HEK293T (cell line): ENCODE measurements around the gene MBD3L3.
"Not testable (repeated sequence)": the region's sequence is repeated elsewhere in the genome, so short reads cannot be mapped to it uniquely, and the experiment has no call there.

ENCODE experiments used
- BHLHE40 ChIP-seq: fragments of 450-650 bp; IDR thresholded peaks from 2 replicates; pipeline ENCODE4 v1.6.1; 2016; ENCODE audit warnings: mild to moderate bottlenecking, moderate library complexity, borderline replicate concordance
- CTBP1 ChIP-seq: fragments of 450-650 bp; IDR thresholded peaks from 2 replicates; pipeline ENCODE4 v1.6.1; 2016; ENCODE audit warnings: borderline replicate concordance
- ELF4 ChIP-seq: fragments of 450-650 bp; IDR thresholded peaks from 2 replicates; pipeline ENCODE4 v1.6.1; 2017; ENCODE audit warnings: antibody characterized with exemption
- FOXA1 ChIP-seq: fragments of 450-650 bp; IDR thresholded peaks from 2 replicates; pipeline ENCODE4 v1.6.1; 2016; ENCODE audit warnings: mild to moderate bottlenecking
- FOXK2 ChIP-seq: fragments of 450-650 bp; IDR thresholded peaks from 2 replicates; pipeline ENCODE4 v1.6.1; 2016; ENCODE audit warnings: mild to moderate bottlenecking
- FOXM1 ChIP-seq: fragments of 450-650 bp; IDR thresholded peaks from 2 replicates; pipeline ENCODE4 v1.6.1; 2017; ENCODE audit warnings: mild to moderate bottlenecking, borderline replicate concordance
- HDGF ChIP-seq: fragments of 450-650 bp; IDR thresholded peaks from 2 replicates; pipeline ENCODE4 v1.6.1; 2017; ENCODE audit warnings: antibody characterized with exemption, borderline replicate concordance
- LEF1 ChIP-seq: fragments of 450-650 bp; IDR thresholded peaks from 2 replicates; pipeline ENCODE4 v1.6.1; 2017; ENCODE audit warnings: mild to moderate bottlenecking, borderline replicate concordance
- NFRKB ChIP-seq: fragments of 450-650 bp; IDR thresholded peaks from 2 replicates; pipeline ENCODE4 v1.6.1; 2016; ENCODE audit warnings: mild to moderate bottlenecking, moderate library complexity
- SP1 ChIP-seq: fragments of 450-650 bp; IDR thresholded peaks from 2 replicates; pipeline ENCODE4 v1.6.1; 2017
- SUZ12 ChIP-seq: fragments of 450-650 bp; IDR thresholded peaks from 2 replicates; pipeline ENCODE4 v1.6.1; 2016; ENCODE audit warnings: mild to moderate bottlenecking
- TARDBP ChIP-seq: fragments of 450-650 bp; IDR thresholded peaks from 2 replicates; pipeline ENCODE4 v1.6.1; 2016
- ZNF384 ChIP-seq: fragments of 450-650 bp; IDR thresholded peaks from 2 replicates; pipeline ENCODE4 v1.6.1; 2016
- TF ChIP-seq, protein P1 (sequence below): fragments of 450-650 bp; IDR thresholded peaks from 2 replicates; pipeline ENCODE4 v1.6.1; 2016

DNA sequence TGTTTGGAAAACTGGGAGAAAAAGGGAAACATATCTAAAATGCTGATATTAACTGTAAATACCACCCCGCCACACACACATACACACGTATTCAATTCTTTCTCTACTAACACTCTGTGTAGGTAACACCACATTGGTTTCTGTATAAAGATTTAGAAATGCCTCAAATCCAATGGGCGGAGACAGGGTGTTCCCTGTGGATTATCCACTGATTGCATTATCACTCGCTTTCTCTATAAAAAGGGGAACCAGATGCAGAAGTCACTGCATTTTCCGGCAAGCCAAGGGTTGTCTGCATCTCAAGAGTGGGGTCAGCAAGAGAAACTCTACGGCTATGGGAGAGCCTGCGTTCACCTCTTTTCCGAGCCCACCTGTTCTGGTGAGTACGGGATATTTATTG, 28.2 kb downstream of the MBD3L3 start, which contains the start of gene MBD3L5:
- not testable (repeated sequence) for TF ChIP-seq FOXK2, SUZ12, HDGF, ELF4, FOXM1, CTBP1, ZNF384, BHLHE40, SP1, TARDBP, NFRKB, LEF1, FOXA1
- TF ChIP-seq, protein P1, sequence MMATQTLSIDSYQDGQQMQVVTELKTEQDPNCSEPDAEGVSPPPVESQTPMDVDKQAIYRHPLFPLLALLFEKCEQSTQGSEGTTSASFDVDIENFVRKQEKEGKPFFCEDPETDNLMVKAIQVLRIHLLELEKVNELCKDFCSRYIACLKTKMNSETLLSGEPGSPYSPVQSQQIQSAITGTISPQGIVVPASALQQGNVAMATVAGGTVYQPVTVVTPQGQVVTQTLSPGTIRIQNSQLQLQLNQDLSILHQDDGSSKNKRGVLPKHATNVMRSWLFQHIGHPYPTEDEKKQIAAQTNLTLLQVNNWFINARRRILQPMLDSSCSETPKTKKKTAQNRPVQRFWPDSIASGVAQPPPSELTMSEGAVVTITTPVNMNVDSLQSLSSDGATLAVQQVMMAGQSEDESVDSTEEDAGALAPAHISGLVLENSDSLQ = not testable (repeated sequence)
